HepG2 (cell line): ENCODE data around the gene CDC23. TPM values are rescaled to one million over a fixed set of nuclear protein-coding genes. Genes with fewer than 3 reads are reported as not detected.
A peak's percentile ranks its signal among the peaks of the same experiment; 100 is the strongest.

ENCODE experiments used
- AGO1 ChIP-seq: fragments of 200-400 bp; formaldehyde crosslinking; IDR thresholded peaks from 2 replicates; pipeline ENCODE4 v1.6.1; 2017; ENCODE audit warnings: mild to moderate bottlenecking, low read depth, low read length, moderate library complexity; ENCODE audit not compliant: poor library complexity, severe bottlenecking
- HNRNPUL1 ChIP-seq: fragments of 200-400 bp; formaldehyde crosslinking; IDR thresholded peaks from 2 replicates; pipeline ENCODE4 v1.6.1; 2017; ENCODE audit warnings: low read depth, mild to moderate bottlenecking, low read length, moderate library complexity
- NFIC ChIP-seq: IDR thresholded peaks from 2 replicates; pipeline ENCODE4 v1.6.1; 2012; ENCODE audit warnings: mild to moderate bottlenecking, low read length, inconsistent platforms
- REXO4 ChIP-seq: sonication (generic); formaldehyde crosslinking; IDR thresholded peaks from 2 replicates; pipeline ENCODE4 v1.8.0; 2022; ENCODE audit warnings: missing genetic modification reagents, mild to moderate bottlenecking, borderline replicate concordance
- SATB2 ChIP-seq: sonication (generic); formaldehyde crosslinking; IDR thresholded peaks from 2 replicates; pipeline ENCODE4 v1.5.0; 2020; ENCODE audit warnings: missing genetic modification reagents
- SUZ12 ChIP-seq: fragments of 150-350 bp; IDR thresholded peaks from 2 replicates; pipeline ENCODE4 v1.6.1; 2014; ENCODE audit warnings: low read depth, low read length
- ZFP36L1 ChIP-seq: sonication (generic); formaldehyde crosslinking; IDR thresholded peaks from 2 replicates; pipeline ENCODE4 v1.8.0; 2022; ENCODE audit warnings: mild to moderate bottlenecking, missing genetic modification reagents, moderate library complexity
- ZKSCAN1 ChIP-seq: fragments of 150-350 bp; IDR thresholded peaks from 2 replicates; pipeline ENCODE4 v1.6.1; 2014; ENCODE audit warnings: low read length
- ZNF10 ChIP-seq: sonication (generic); formaldehyde crosslinking; IDR thresholded peaks from 2 replicates; pipeline ENCODE4 v1.4.0; 2020; ENCODE audit warnings: mild to moderate bottlenecking, low read depth, missing genetic modification reagents, borderline replicate concordance
- ZNF12 ChIP-seq: sonication (generic); formaldehyde crosslinking; IDR thresholded peaks from 2 replicates; pipeline ENCODE4 v1.5.0; 2020; ENCODE audit warnings: missing genetic modification reagents
- ZNF431 ChIP-seq: sonication (generic); formaldehyde crosslinking; IDR thresholded peaks from 2 replicates; pipeline ENCODE4 v1.9.0; 2022; ENCODE audit warnings: missing genetic modification reagents, low read depth, mild to moderate bottlenecking, borderline replicate concordance
- ZNF468 ChIP-seq: sonication (generic); formaldehyde crosslinking; IDR thresholded peaks from 2 replicates; pipeline ENCODE4 v1.8.0; 2022; ENCODE audit warnings: mild to moderate bottlenecking, moderate library complexity, missing genetic modification reagents
- ZNF878 ChIP-seq: sonication (generic); formaldehyde crosslinking; IDR thresholded peaks from 2 replicates; pipeline ENCODE4 v1.8.1; 2023; ENCODE audit warnings: mild to moderate bottlenecking, missing genetic modification reagents, moderate library complexity
- ZNF891 ChIP-seq: sonication (generic); formaldehyde crosslinking; IDR thresholded peaks from 2 replicates; pipeline ENCODE4 v1.5.0; 2020; ENCODE audit warnings: mild to moderate bottlenecking, missing genetic modification reagents
- polyA plus RNA-seq, 8 experiments: library from polyadenylated mRNA; depleted of rRNA in 3 of 8; stranded (reverse) in 7 of 8; unstranded in 1 of 8; fragments of >200 nt; fragmentation: Illumina TruSeq in 4 of 8; extraction: Trizol in 4 of 8; gene quantifications; 2 replicates each; pipeline versions ENCODE4 v1.2.1 to v1.2.3, GENCODE V29; 2011 to 2016; ENCODE audit warnings: low read depth in 4 of 8, missing spikeins in 1 of 8, mixed read lengths in 1 of 8; ENCODE audit not compliant: insufficient read depth in 1 of 8
- total RNA-seq, 5 experiments: library from RNA; depleted of rRNA; stranded (reverse); fragments of >200 nt; fragmentation: Illumina TruSeq; extraction: Trizol; gene quantifications; 2 replicates each; pipeline ENCODE4 v1.2.3, GENCODE V29; 2016; ENCODE audit warnings: low read depth in 1 of 5
- TF ChIP-seq, protein P1 (sequence below): sonication (generic); formaldehyde crosslinking; IDR thresholded peaks from 2 replicates; pipeline ENCODE4 v1.4.0; 2020; ENCODE audit warnings: missing genetic modification reagents
- TF ChIP-seq, protein P2 (sequence below): sonication (generic); formaldehyde crosslinking; IDR thresholded peaks from 2 replicates; pipeline ENCODE4 v1.5.0; 2020; ENCODE audit warnings: missing genetic modification reagents
- TF ChIP-seq, protein P3 (sequence below): sonication (generic); formaldehyde crosslinking; IDR thresholded peaks from 2 replicates; pipeline ENCODE4 v1.4.0; 2020; ENCODE audit warnings: missing genetic modification reagents

CDC23 gene
- total and polyA plus RNA-seq, 2 of the 13 experiments (the other 11 are each of a cell fraction or from before 2014, with no cell fraction given) = 38.3 to 47.7 TPM

DNA sequence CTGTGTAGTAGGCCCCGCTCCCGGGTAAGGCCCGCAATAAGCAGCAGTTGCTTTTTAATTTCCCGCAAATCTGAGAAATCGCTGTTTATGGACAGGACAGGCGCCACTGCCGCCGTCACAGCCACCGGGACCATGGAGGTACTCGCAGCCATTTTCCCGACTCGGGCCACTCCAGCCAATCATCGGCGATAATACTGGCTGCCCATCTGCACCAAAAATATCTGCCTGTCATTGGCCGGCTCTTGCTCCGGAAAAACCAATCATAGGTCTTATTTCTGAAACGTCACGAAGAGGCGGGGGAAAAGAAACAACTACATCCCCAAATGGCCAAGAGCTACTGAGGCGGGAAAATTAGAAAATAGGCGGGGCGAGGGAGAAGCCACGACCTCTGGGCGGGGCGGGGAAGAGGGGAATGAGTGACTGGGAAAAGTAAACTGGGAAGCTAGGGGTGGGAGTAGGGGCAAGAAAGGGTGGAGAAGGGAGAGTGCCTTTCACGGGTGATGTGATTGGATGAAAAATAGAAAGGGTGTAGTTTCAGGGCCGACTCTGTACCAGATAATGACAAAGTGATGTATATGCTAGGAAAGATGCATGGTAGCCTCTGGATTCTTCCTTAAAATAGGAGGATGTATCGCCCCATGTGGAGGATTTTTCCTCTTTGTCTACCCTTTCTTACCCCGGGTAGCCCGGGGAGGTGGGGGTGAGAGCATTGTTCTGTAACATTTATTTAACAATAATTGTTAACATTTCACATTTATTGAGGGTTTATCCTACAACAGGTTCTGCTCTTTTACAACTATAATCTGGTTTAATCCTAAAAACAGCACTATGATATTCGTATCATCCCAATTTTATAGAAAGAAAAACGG lies at the start of gene CDC23 (continued):
- TF ChIP-seq ZNF12 (CRISPR knock-in tag) (no peak), SATB2 (CRISPR knock-in tag) (no peak), ZFP36L1 (peak; percentile 80; the same call in 1 of the 2 replicates), ZNF891 (CRISPR knock-in tag) (peak; percentile 88; the same call in 1 of the 2 replicates), ZNF431 (no peak), ZNF468 (CRISPR knock-in tag) (no peak), REXO4 (CRISPR knock-in tag) (no peak), ZKSCAN1 (no peak), NFIC (peak; percentile 48; the same call in 1 of the 2 replicates), AGO1 (no peak), SUZ12 (no peak), ZNF10 (CRISPR knock-in tag) (no peak), ZNF878 (CRISPR knock-in tag) (peak; percentile 82; the same call in 1 of the 2 replicates), HNRNPUL1 (no peak)
- TF ChIP-seq, protein P1, sequence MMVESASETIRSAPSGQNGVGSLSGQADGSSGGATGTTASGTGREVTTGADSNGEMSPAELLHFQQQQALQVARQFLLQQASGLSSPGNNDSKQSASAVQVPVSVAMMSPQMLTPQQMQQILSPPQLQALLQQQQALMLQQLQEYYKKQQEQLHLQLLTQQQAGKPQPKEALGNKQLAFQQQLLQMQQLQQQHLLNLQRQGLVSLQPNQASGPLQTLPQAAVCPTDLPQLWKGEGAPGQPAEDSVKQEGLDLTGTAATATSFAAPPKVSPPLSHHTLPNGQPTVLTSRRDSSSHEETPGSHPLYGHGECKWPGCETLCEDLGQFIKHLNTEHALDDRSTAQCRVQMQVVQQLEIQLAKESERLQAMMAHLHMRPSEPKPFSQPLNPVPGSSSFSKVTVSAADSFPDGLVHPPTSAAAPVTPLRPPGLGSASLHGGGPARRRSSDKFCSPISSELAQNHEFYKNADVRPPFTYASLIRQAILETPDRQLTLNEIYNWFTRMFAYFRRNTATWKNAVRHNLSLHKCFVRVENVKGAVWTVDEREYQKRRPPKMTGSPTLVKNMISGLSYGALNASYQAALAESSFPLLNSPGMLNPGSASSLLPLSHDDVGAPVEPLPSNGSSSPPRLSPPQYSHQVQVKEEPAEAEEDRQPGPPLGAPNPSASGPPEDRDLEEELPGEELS (CRISPR knock-in tag) = peak; percentile 36; the same call in 1 of the 2 replicates
- TF ChIP-seq, protein P2, sequence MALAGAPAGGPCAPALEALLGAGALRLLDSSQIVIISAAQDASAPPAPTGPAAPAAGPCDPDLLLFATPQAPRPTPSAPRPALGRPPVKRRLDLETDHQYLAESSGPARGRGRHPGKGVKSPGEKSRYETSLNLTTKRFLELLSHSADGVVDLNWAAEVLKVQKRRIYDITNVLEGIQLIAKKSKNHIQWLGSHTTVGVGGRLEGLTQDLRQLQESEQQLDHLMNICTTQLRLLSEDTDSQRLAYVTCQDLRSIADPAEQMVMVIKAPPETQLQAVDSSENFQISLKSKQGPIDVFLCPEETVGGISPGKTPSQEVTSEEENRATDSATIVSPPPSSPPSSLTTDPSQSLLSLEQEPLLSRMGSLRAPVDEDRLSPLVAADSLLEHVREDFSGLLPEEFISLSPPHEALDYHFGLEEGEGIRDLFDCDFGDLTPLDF = peak; percentile 96
- TF ChIP-seq, protein P3, sequence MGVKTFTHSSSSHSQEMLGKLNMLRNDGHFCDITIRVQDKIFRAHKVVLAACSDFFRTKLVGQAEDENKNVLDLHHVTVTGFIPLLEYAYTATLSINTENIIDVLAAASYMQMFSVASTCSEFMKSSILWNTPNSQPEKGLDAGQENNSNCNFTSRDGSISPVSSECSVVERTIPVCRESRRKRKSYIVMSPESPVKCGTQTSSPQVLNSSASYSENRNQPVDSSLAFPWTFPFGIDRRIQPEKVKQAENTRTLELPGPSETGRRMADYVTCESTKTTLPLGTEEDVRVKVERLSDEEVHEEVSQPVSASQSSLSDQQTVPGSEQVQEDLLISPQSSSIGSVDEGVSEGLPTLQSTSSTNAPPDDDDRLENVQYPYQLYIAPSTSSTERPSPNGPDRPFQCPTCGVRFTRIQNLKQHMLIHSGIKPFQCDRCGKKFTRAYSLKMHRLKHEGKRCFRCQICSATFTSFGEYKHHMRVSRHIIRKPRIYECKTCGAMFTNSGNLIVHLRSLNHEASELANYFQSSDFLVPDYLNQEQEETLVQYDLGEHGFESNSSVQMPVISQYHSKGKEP (CRISPR knock-in tag) = no peak
